ENCODE data around the gene CREBL2.
"Not testable (repeated sequence)": the region's sequence is repeated elsewhere in the genome, so short reads cannot be mapped to it uniquely, and the experiment has no call there.

Gene CREBL2

DNA sequence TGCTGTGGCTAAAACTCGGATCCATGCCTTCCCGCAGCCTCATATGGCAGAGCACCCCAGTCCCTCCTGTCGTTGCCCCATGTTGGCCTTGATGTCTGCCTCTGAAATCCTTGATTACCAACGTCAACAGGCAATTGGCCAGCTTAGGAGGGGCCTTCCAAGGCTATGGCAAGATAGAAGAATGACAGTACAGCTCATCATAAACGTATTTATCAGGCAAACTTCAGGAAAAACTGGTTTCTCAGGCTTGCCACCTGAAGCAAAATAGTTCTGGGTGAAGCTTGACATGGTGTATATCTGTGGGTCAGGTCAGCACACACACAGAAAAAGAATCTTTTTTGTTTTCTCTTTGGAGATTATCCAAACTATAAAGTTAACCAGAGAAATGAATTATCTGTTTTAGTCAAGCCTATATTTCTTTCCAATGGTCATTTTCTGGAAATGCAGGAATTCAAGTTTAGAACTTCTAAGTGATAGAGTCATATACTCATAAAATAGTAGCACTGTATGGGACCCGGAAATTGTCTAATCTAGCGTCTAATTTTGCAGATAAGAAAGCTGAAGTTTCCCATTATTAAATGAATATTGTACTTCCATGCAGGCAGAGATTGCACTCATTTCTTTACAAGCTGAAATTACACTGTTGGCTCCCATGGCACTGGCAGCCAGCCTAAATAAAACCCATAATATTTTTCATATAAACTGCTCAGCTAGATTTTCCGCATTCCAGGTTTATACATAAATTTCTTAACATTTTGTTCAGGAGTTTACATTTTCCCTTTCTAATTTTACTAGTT lies 24.6 kb upstream of the CREBL2 start:
- in situ Hi-C loops (cut with MboI; ENCODE audit: low sequenced_read_pairs, unreplicated experiment), result no loop called here
- TF ChIP-seq, protein P1, sequence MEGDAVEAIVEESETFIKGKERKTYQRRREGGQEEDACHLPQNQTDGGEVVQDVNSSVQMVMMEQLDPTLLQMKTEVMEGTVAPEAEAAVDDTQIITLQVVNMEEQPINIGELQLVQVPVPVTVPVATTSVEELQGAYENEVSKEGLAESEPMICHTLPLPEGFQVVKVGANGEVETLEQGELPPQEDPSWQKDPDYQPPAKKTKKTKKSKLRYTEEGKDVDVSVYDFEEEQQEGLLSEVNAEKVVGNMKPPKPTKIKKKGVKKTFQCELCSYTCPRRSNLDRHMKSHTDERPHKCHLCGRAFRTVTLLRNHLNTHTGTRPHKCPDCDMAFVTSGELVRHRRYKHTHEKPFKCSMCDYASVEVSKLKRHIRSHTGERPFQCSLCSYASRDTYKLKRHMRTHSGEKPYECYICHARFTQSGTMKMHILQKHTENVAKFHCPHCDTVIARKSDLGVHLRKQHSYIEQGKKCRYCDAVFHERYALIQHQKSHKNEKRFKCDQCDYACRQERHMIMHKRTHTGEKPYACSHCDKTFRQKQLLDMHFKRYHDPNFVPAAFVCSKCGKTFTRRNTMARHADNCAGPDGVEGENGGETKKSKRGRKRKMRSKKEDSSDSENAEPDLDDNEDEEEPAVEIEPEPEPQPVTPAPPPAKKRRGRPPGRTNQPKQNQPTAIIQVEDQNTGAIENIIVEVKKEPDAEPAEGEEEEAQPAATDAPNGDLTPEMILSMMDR (IDR thresholded peaks at IDR 0.05; ENCODE audit: borderline replicate concordance, control extremely low read depth, extremely low read depth, insufficient read depth, missing control alignments), result no peak
- DNase-seq (ENCODE audit: low spot score), result no peak

DNA sequence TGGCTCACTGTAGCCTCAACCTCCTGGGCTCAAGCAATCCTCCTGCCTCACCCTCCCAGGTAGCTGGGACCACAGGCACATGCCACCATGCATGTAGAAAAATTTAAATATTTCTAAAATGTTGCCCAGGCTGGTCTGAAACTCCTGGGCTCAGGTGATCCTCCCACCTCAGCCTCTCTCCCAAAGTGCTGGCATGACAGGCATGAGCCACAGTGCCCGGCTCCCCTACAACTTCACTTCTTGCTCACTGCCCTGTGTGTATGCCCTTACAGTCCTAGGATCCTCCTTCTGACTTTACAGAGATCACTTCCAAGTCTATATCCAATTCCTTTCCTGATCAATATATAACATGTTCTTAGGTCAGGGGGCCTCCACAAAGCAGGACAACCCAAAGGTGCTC lies 23.8 kb upstream of the CREBL2 start:
- in situ Hi-C loops (cut with MboI; ENCODE audit: low sequenced_read_pairs, unreplicated experiment), result no loop called here
- no peak for DNase-seq (ENCODE audit: low spot score)
- TF ChIP-seq, protein P1 (IDR thresholded peaks at IDR 0.05; ENCODE audit: borderline replicate concordance, control extremely low read depth, extremely low read depth, insufficient read depth, missing control alignments), result no peak

DNA sequence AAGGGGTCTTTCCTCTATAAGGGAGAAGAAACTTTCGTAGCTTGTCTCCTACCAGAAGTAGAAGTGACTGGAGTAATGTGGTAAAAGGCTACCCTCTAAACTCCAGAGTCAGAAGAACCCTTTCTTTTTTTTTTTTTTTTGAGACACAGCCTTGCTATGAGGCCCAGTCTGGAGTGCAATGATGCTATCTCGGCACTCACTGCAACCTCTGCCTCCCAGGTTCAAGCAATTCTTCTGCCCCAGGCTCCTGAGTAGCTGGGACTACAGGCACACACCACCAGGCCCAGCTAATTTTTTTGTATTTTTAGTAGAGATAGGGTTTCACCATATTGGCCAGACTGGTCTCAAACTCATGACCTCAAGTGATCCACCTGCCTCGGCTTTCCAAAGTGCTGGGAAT lies 23.2 kb upstream of the CREBL2 start:
- DNase-seq (ENCODE audit: low spot score); in situ Hi-C loops (cut with MboI; ENCODE audit: low sequenced_read_pairs, unreplicated experiment): not testable (repeated sequence)

DNA sequence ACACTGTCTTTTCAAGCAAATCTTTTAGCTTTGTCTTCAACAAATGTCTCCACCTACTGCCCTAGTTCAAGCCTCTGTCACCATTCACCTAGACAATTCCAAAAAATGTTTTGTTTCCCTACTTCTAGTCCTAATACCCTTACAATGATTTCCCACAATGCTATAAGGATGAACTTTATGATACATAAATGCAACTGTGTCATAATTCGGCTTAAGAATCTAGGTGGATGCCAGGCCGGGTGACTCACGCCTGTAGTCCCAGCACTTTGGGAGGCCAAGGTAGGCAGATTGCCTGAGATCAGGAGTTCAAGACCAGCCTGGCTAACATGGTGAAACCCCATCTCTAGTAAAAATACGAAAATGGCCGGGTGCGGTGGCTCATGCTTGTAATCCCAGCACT lies 20.7 kb upstream of the CREBL2 start:
- in situ Hi-C loops (cut with MboI; ENCODE audit: low sequenced_read_pairs, unreplicated experiment), result no loop called here
- DNase-seq (ENCODE audit: low spot score), result no peak
- TF ChIP-seq, protein P1 (IDR thresholded peaks at IDR 0.05; ENCODE audit: borderline replicate concordance, control extremely low read depth, extremely low read depth, insufficient read depth, missing control alignments), result no peak

DNA sequence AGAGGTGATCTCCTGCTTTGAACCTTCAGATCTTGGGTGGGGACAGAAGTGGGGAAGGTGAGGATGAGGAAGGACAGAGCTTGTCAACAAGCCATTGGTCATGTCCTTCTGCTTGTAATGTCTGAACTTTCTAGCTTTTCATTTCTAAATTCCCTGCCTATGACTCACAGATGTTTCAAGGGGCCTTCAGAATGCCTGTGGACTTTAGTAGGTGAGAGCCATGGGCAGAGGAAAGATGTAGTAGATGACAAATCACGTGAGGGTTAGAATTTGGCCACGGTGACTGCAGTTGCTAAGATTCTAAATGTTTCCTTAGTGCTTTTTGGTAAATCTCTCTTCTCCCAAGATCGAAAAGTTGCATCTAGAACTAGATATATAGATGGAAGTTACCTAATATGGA lies 18.7 kb upstream of the CREBL2 start:
- TF ChIP-seq, protein P1 (IDR thresholded peaks at IDR 0.05; ENCODE audit: borderline replicate concordance, control extremely low read depth, extremely low read depth, insufficient read depth, missing control alignments), result no peak
- DNase-seq (ENCODE audit: low spot score), result no peak
- in situ Hi-C loops (cut with MboI; ENCODE audit: low sequenced_read_pairs, unreplicated experiment), result no loop called here

DNA sequence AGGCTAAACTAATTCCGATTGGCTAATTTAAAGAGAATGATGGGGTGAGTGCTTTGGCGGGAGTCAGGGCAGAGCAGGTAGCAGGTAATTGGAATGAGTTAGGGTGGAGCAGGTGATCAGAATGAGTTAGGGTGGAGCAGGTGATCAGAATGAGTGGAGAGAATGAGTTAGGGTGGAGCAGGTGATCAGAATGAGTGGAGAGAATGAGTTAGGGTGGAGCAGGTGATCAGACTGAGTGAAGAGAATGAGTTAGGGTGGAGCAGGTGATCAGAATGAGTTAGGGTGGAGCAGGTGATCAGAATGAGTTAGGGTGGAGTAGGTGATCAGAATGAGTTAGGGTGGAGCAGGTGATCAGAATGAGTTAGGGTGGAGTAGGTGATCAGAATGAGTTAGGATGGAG lies 15.7 kb upstream of the CREBL2 start:
- DNase-seq (ENCODE audit: low spot score); in situ Hi-C loops (cut with MboI; ENCODE audit: low sequenced_read_pairs, unreplicated experiment): not testable (repeated sequence)

DNA sequence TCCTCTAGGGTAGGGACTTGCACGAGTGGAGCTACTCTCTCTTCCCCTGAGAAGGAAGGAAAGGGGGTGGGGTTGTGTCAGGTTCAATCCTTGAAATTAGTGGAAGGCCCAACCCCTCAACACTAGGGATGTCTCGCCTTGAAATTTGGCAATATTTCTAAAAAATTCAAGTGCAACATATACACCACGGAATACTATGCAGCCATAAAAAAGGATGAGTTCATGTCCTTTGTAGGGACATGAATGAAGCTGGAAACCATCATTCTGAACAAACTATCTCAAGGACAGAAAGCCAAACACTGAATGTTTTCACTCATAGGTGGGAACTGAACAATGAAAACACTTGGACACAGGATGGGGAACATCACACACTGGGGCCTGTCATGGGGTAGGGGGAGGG lies 15.1 kb upstream of the CREBL2 start:
- in situ Hi-C loops (cut with MboI; ENCODE audit: low sequenced_read_pairs, unreplicated experiment); DNase-seq (ENCODE audit: low spot score): not testable (repeated sequence)

DNA sequence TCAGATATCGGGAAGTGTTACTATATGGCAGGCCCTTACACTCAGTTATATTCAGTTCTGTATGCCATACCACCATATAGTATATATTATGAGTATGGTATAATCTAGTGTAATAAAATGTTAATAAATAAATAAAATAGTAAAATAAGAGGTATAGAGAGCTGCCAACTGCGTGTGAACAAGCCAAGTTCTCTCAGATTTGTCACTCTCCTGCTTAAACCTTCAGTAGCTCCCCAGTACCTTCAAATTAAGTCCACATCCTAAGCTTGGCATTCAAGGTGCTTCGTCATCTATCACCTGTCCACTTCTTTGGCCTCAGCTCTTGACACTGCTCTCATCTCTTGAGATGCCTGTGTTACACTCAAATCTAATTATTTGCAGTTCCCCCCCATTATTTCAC lies 12.8 kb upstream of the CREBL2 start:
- in situ Hi-C loops (cut with MboI; ENCODE audit: low sequenced_read_pairs, unreplicated experiment), result no loop called here
- no peak for DNase-seq (ENCODE audit: low spot score)
- TF ChIP-seq, protein P1 (IDR thresholded peaks at IDR 0.05; ENCODE audit: borderline replicate concordance, control extremely low read depth, extremely low read depth, insufficient read depth, missing control alignments), result no peak

All from GM13976 (cell line).